Mesenchymal stem cell (in vitro differentiated cells and primary cell): Measurements from ENCODE around the gene KCNJ8.

Source experiments
- DNase-seq: peaks from one replicate; pipeline ENCODE4 v3.0.0-alpha.2; 2013
- H2AFZ ChIP-seq: one replicate; pipeline ENCODE4 v1.6.1; 2013; ENCODE audit warnings: low read depth, mild to moderate bottlenecking, control low read depth, inconsistent platforms, low read length, moderate library complexity
- H2AK5ac ChIP-seq: 2 replicates; pipeline ENCODE4 v1.6.1; 2013; ENCODE audit warnings: low read length, moderate library complexity, mild to moderate bottlenecking, inconsistent platforms; ENCODE audit not compliant: severe bottlenecking
- H2BK120ac ChIP-seq: one replicate; pipeline ENCODE4 v1.6.1; 2013; ENCODE audit warnings: low read depth, mild to moderate bottlenecking, inconsistent platforms, low read length, moderate library complexity
- H2BK12ac ChIP-seq, 2 experiments: one replicate each; pipeline ENCODE4 v1.6.1; 2013; ENCODE audit warnings: inconsistent platforms in 2 of 2, low read length in 2 of 2, mild to moderate bottlenecking in 2 of 2, moderate library complexity in 2 of 2, control low read depth in 1 of 2
- H2BK15ac ChIP-seq: one replicate; pipeline ENCODE4 v1.6.1; 2013; ENCODE audit warnings: mild to moderate bottlenecking, low read depth, inconsistent platforms; ENCODE audit not compliant: poor library complexity, severe bottlenecking
- H2BK5ac ChIP-seq: 2 replicates; pipeline ENCODE4 v1.6.1; 2013; ENCODE audit warnings: low read depth, mild to moderate bottlenecking, low read length, control low read depth, inconsistent platforms; ENCODE audit not compliant: poor library complexity, severe bottlenecking
- H3K14ac ChIP-seq, 2 experiments: one replicate each; pipeline ENCODE4 v1.6.1; 2013; ENCODE audit warnings: inconsistent platforms in 2 of 2, low read length in 2 of 2, control low read depth in 1 of 2, mild to moderate bottlenecking in 1 of 2, moderate library complexity in 1 of 2
- H3K18ac ChIP-seq, 2 experiments: one replicate each; pipeline ENCODE4 v1.6.1; 2013; ENCODE audit warnings: inconsistent platforms in 2 of 2, low read length in 2 of 2, control low read depth in 1 of 2, low read depth in 1 of 2, mild to moderate bottlenecking in 1 of 2
- H3K23ac ChIP-seq, 2 experiments: one replicate each; pipeline ENCODE4 v1.6.1; 2013; ENCODE audit warnings: inconsistent platforms in 2 of 2, low read length in 2 of 2, mild to moderate bottlenecking in 2 of 2, moderate library complexity in 2 of 2, control low read depth in 1 of 2
- H3K27ac ChIP-seq: 2 replicates; pipeline ENCODE4 v1.5.1; 2013; ENCODE audit warnings: mild to moderate bottlenecking, moderate library complexity, low read length, control low read depth, inconsistent platforms; ENCODE audit not compliant: poor library complexity, severe bottlenecking
- H3K27me3 ChIP-seq, 2 experiments: 2 replicates each; pipeline versions ENCODE4 v1.6.1 to v1.7.0; 2013; ENCODE audit warnings: low read length in 2 of 2, mild to moderate bottlenecking in 2 of 2, moderate library complexity in 2 of 2, control low read depth in 1 of 2, inconsistent platforms in 1 of 2; ENCODE audit not compliant: control insufficient read depth in 1 of 2, insufficient read depth in 1 of 2
- H3K36me3 ChIP-seq, 2 experiments: 2 replicates each; pipeline versions ENCODE4 v1.6.1 to v1.7.0; 2013; ENCODE audit warnings: low read length in 2 of 2, control low read depth in 1 of 2, inconsistent platforms in 1 of 2, low read depth in 1 of 2, mild to moderate bottlenecking in 1 of 2; ENCODE audit not compliant: insufficient read depth in 2 of 2, control insufficient read depth in 1 of 2
- H3K4ac ChIP-seq, 2 experiments: one replicate each; pipeline ENCODE4 v1.6.1; 2013; ENCODE audit warnings: inconsistent platforms in 2 of 2, low read length in 2 of 2, mild to moderate bottlenecking in 2 of 2, moderate library complexity in 2 of 2, control low read depth in 1 of 2, low read depth in 1 of 2
- H3K4me1 ChIP-seq: 2 replicates; pipeline ENCODE4 v1.6.1; 2013; ENCODE audit warnings: low read depth, low read length, control low read depth; ENCODE audit not compliant: control insufficient read depth, insufficient read depth
- H3K4me2 ChIP-seq: 2 replicates; pipeline ENCODE4 v1.6.1; 2013; ENCODE audit warnings: low read length, mild to moderate bottlenecking, inconsistent platforms; ENCODE audit not compliant: poor library complexity, severe bottlenecking
- H3K4me3 ChIP-seq, 2 experiments: 2 replicates each; pipeline versions ENCODE4 v1.5.1 to v1.7.0; 2013; ENCODE audit warnings: low read length in 2 of 2, mild to moderate bottlenecking in 2 of 2, control low read depth in 1 of 2, low read depth in 1 of 2; ENCODE audit not compliant: insufficient read depth in 1 of 2
- H3K79me1 ChIP-seq: replicated peaks from 2 replicates; pipeline ENCODE4 v1.6.1; 2013; ENCODE audit warnings: mild to moderate bottlenecking, control low read depth, low read length, inconsistent platforms; ENCODE audit not compliant: poor library complexity, severe bottlenecking
- H3K9ac ChIP-seq: 2 replicates; pipeline ENCODE4 v1.7.0; 2013; ENCODE audit warnings: mild to moderate bottlenecking, low read length, moderate library complexity
- H3K9me3 ChIP-seq: 2 replicates; pipeline ENCODE4 v1.7.0; 2013; ENCODE audit warnings: mild to moderate bottlenecking, low read length; ENCODE audit not compliant: control insufficient read depth
- H4K8ac ChIP-seq: one replicate; pipeline ENCODE4 v1.6.1; 2013; ENCODE audit warnings: inconsistent platforms, mild to moderate bottlenecking, low read length, moderate library complexity
- H4K91ac ChIP-seq: one replicate; pipeline ENCODE4 v1.6.1; 2013; ENCODE audit warnings: mild to moderate bottlenecking, low read length, inconsistent platforms
- WGBS: methylation state at CpG from one replicate; pipeline ENCODE4 v1.1.7; 2013; ENCODE audit warnings: mixed read lengths; 5-methylcytosine and 5-hydroxymethylcytosine counted together

KCNJ8 gene

DNA sequence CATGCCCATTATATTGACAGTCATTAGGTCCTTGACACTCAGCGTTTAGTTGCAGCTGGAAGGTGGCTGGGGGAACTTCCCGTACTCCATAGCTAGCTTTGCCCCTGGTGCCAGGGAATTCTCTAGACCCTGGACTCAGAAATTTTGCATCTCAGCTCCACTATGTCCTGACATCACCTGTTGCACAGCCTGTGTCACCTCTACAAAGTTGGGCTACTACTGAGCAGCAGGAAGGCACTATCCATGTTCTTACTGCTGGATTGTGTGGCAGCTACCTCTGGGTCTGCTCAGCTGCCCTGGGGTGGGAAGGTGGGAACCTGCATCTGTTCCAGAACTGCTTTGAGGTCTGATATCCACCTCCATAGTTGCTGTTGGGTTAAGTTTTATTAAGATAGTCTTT lies 11.0 kb downstream of the KCNJ8 start:
- H3K4me2 ChIP-seq: no peak overlapping the region

DNA sequence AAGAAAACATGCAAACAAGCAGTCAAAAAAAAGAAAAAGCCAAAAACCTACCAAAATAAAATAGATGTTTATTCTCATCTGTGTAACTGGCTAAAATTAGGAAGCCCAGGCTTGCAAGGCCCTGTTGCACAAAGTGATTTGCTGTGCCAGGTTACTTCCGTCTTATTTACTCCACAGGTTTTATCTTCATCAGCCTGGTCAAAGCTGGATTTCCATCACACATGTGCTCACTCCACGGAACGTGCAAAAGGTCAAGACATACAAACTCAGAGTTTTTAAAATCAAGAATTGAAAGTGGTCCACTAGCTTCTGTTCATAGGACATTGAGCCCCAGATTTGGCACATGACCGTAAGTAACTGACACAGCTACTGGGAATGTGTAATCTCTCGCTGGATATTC lies 14.8 kb downstream of the KCNJ8 start:
- 81% methylated on average over 5 of the region's 5 CpGs for WGBS
- Histone ChIP-seq H3K14ac (no peak overlapping the region), H3K9ac (no peak overlapping the region), H3K27me3 (no peaks in the 10 kb centered on the region), H2BK15ac (no peak overlapping the region), H3K4me1 (no peaks in the 10 kb centered on the region), H3K79me1 (no peaks in the 10 kb centered on the region), H3K36me3 (no peaks in the 10 kb centered on the region), H3K4me2 (no peak overlapping the region), H4K8ac (no peak overlapping the region), H2BK12ac (no peak overlapping the region), H3K23ac (no peak overlapping the region), H3K4me3 (no peak overlapping the region), H2BK5ac (no peak overlapping the region), H3K27ac (no peak overlapping the region), H2AK5ac (no peak overlapping the region), H3K4ac (no peak overlapping the region), H3K9me3 (no peaks in the 10 kb centered on the region), H2AFZ (no peak overlapping the region), H2BK120ac (no peak overlapping the region), H4K91ac (no peak overlapping the region), H3K18ac (no peak overlapping the region)
- no peak for DNase-seq

More for the DNA sequence above, 11.0 kb downstream of the KCNJ8 start:
- Histone ChIP-seq H3K23ac (no peak overlapping the region), H2BK12ac (no peak overlapping the region), H4K8ac (no peak overlapping the region), H3K18ac (no peak overlapping the region), H2AFZ (no peak overlapping the region), H2AK5ac (no peak overlapping the region), H3K27me3 (no peaks in the 10 kb centered on the region), H3K4me3 (no peak overlapping the region), H3K4me1 (no peaks in the 10 kb centered on the region), H3K9me3 (no peaks in the 10 kb centered on the region), H3K4ac (no peak overlapping the region), H3K36me3 (peaks cover 0 to 17% of the 10 kb centered on the region in 2 experiments), H2BK15ac (no peak overlapping the region), H3K79me1 (peaks cover 5% of the 10 kb centered on the region), H3K14ac (no peak overlapping the region), H2BK5ac (no peak overlapping the region), H2BK120ac (no peak overlapping the region), H3K27ac (no peak overlapping the region), H4K91ac (no peak overlapping the region), H3K9ac (no peak overlapping the region)
- WGBS: 81% methylated on average over 2 of the region's 2 CpGs
- DNase-seq: no peak

DNA sequence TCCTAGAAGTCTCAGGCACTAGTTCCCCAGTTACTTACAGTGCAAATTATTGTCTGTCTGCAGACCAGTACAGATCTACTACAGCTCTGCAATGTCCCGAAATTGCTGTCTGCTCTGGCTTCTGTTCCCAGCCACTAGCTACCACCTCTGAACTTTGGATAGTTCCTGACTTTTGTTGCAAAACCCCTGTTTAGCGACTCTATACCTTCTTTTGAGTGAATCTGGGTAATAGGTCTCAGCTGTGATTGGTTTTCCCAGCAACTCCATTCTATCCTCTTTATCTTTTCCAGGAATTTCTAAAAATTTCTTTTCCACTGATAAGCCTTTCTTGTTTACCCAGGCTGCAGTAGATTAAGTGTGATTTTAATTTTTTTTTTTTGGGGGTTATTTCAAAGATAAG lies 16.8 kb downstream of the KCNJ8 start:
- H2BK15ac ChIP-seq: no peak overlapping the region
- no peak overlapping the region for H3K4ac ChIP-seq
- no peak overlapping the region for H4K91ac ChIP-seq
- no peak overlapping the region for H3K18ac ChIP-seq
- H3K27ac ChIP-seq: no peak overlapping the region
- DNase-seq: no peak
- H3K4me1 ChIP-seq: no peaks in the 10 kb centered on the region
- no peaks in the 10 kb centered on the region for H3K79me1 ChIP-seq
- no peak overlapping the region for H3K14ac ChIP-seq
- H3K36me3 ChIP-seq: no peaks in the 10 kb centered on the region
- no peak overlapping the region for H2BK120ac ChIP-seq
- H2AFZ ChIP-seq: no peak overlapping the region
- WGBS: 77% methylated on average over 2 of the region's 2 CpGs
- H4K8ac ChIP-seq: no peak overlapping the region
- H2AK5ac ChIP-seq: no peak overlapping the region
- H3K9me3 ChIP-seq: no peaks in the 10 kb centered on the region
- no peak overlapping the region for H3K4me3 ChIP-seq
- H2BK5ac ChIP-seq: no peak overlapping the region
- no peak overlapping the region for H3K23ac ChIP-seq
- no peak overlapping the region for H3K4me2 ChIP-seq
- H3K27me3 ChIP-seq: no peaks in the 10 kb centered on the region
- no peak overlapping the region for H3K9ac ChIP-seq
- no peak overlapping the region for H2BK12ac ChIP-seq

DNA sequence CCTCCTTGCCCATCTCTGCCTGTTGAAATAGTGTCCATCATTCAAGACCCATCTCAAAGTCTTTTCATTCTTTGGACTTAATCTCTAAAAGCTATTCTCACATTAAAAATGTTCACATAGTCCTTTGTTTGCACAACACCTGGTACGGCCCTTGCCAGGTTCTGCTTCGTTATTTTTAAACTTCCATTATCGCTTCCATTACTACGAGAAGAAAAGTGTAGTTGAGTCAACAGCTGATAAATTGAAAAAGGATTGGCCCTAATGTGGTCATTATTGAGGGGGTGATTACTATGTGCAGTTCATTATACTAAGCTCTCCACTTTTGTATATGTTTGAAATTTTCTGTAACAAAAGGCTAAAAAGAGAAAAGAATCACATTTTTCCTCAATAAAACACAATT lies 17.8 kb downstream of the KCNJ8 start:
- Histone ChIP-seq H3K23ac (no peak overlapping the region), H3K4me3 (no peak overlapping the region), H3K4me2 (no peak overlapping the region), H4K8ac (no peak overlapping the region), H2BK12ac (no peak overlapping the region), H3K4ac (no peak overlapping the region), H3K18ac (no peak overlapping the region), H2BK15ac (no peak overlapping the region), H2AFZ (no peak overlapping the region), H3K27me3 (no peaks in the 10 kb centered on the region), H3K4me1 (no peaks in the 10 kb centered on the region), H2BK120ac (no peak overlapping the region), H3K27ac (no peak overlapping the region), H3K9me3 (no peaks in the 10 kb centered on the region), H2AK5ac (no peak overlapping the region), H3K14ac (no peak overlapping the region), H4K91ac (no peak overlapping the region), H2BK5ac (no peak overlapping the region), H3K36me3 (no peaks in the 10 kb centered on the region), H3K79me1 (no peaks in the 10 kb centered on the region), H3K9ac (no peak overlapping the region)
- no peak for DNase-seq
- whole genome bisulfite sequencing: 99% methylated on average over 4 of the region's 4 CpGs
